HepG2 (cell line): ENCODE measurements around the gene APOL5. TPM values are rescaled to one million over a fixed set of nuclear protein-coding genes. Genes with fewer than 3 reads are reported as not detected.

ENCODE experiments used
- ATAC-seq: fragments of 200-7000 bp; cut with Tn5 transposase; 3 replicates; pipeline ENCODE4 v1.9.1; 2020; ENCODE audit warnings: mild to moderate bottlenecking, moderate library complexity
- BruUV-seq: library from RNA; stranded (reverse); fragments of 400-500 nt; replicated peaks from 2 replicates; lab custom pipeline; 2021; lab: Mats Ljungman, UMichigan
- CTCF ChIA-PET: fragments of 300-600 bp; formaldehyde crosslinking; extraction: SDS; loops from one replicate; lab custom pipeline; 2021; ENCODE audit warnings: low total read pairs, inconsistent platforms, low intra/inter-chr PET ratio; lab: Yijun Ruan, JAX
- POLR2A ChIA-PET: fragments of 350-600 bp; sonication (Branson Sonifier 250); formaldehyde crosslinking; loops from one replicate; lab custom pipeline; 2020; ENCODE audit warnings: antibody characterized with exemption, inconsistent platforms; lab: Yijun Ruan, JAX
- DNase-seq: peaks from one replicate; pipeline ENCODE4 v3.0.0-alpha.2; 2015; ENCODE audit warnings: low spot score
- FAIRE-seq: peaks from 3 replicates; lab custom pipeline; 2011; peaks lifted over from hg19 to GRCh38; lab: Jason Lieb, UNC
- H2AFZ ChIP-seq: one replicate; pipeline ENCODE4 v1.6.1; 2011; ENCODE audit warnings: low read length, inconsistent platforms
- H3K27ac ChIP-seq: fragments of 300-600 bp; 3 replicates; pipeline ENCODE4 v1.8.0; 2011; ENCODE audit warnings: mixed run types, mild to moderate bottlenecking, mixed read lengths, low read length, inconsistent platforms; ENCODE audit not compliant: insufficient read depth; ENCODE audit errors: extremely low read length
- H3K27me3 ChIP-seq, 2 experiments: fragments of 200-600 bp in 1 of 2; 2 replicates in 1 of 2; 3 replicates in 1 of 2; pipeline versions ENCODE4 v1.6.0 to v1.8.0; 2011; ENCODE audit warnings: low read length in 2 of 2, mild to moderate bottlenecking in 2 of 2, moderate library complexity in 2 of 2, inconsistent platforms in 1 of 2; ENCODE audit not compliant: insufficient read depth in 2 of 2, control insufficient read depth in 1 of 2
- H3K36me3 ChIP-seq, 2 experiments: fragments of 200-600 bp in 1 of 2; replicated peaks in 1 of 2; 2 replicates in 1 of 2; 3 replicates in 1 of 2; pipeline versions ENCODE4 v1.5.1 to v1.8.0; 2011; ENCODE audit warnings: low read length in 2 of 2, inconsistent platforms in 1 of 2; ENCODE audit not compliant: insufficient read depth in 2 of 2, control insufficient read depth in 1 of 2
- H3K4me1 ChIP-seq: 2 replicates; pipeline ENCODE4 v1.5.1; 2012; ENCODE audit warnings: low read length, inconsistent platforms; ENCODE audit not compliant: insufficient read depth
- H3K4me2 ChIP-seq: 2 replicates; pipeline ENCODE4 v1.6.0; 2011; ENCODE audit warnings: low read depth, low read length, inconsistent platforms
- H3K4me3 ChIP-seq, 3 experiments: fragments of 200-600 bp in 1 of 3; sonication (generic), shearing (Covaris generic) in 1 of 3; replicated peaks in 1 of 3; 2 replicates each; pipeline ENCODE4 v1.5.1; 2011 to 2016; ENCODE audit warnings: low read length in 3 of 3, inconsistent platforms in 2 of 3, low read depth in 2 of 3, mild to moderate bottlenecking in 2 of 3, control low read depth in 1 of 3, mixed read lengths in 1 of 3; ENCODE audit not compliant: insufficient read depth in 1 of 3
- H3K79me2 ChIP-seq: one replicate; pipeline ENCODE4 v1.6.1; 2011; ENCODE audit warnings: low read length, inconsistent platforms; ENCODE audit not compliant: insufficient read depth
- H3K9ac ChIP-seq: 2 replicates; pipeline ENCODE4 v1.6.0; 2011; ENCODE audit warnings: mild to moderate bottlenecking, low read depth, low read length, inconsistent platforms; ENCODE audit not compliant: insufficient read depth
- H3K9me3 ChIP-seq: 2 replicates; pipeline ENCODE4 v1.5.1; 2012; ENCODE audit warnings: mild to moderate bottlenecking, low read length
- H4K20me1 ChIP-seq: 2 replicates; pipeline ENCODE4 v1.6.0; 2011; ENCODE audit warnings: inconsistent platforms, mild to moderate bottlenecking, low read length, moderate library complexity; ENCODE audit not compliant: insufficient read depth
- ATF1 ChIP-seq: IDR thresholded peaks from 2 replicates; pipeline ENCODE4 v1.6.1; 2016; ENCODE audit warnings: mild to moderate bottlenecking, control low read depth
- KLF13 ChIP-seq: sonication (generic); formaldehyde crosslinking; IDR thresholded peaks from 2 replicates; pipeline ENCODE4 v1.4.0; 2020; ENCODE audit warnings: mild to moderate bottlenecking, missing genetic modification reagents
- MYPOP ChIP-seq: sonication (generic); formaldehyde crosslinking; IDR thresholded peaks from 2 replicates; pipeline ENCODE4 v1.8.1; 2023; ENCODE audit warnings: mild to moderate bottlenecking, moderate library complexity, missing genetic modification reagents
- SATB2 ChIP-seq: sonication (generic); formaldehyde crosslinking; IDR thresholded peaks from 2 replicates; pipeline ENCODE4 v1.5.0; 2020; ENCODE audit warnings: missing genetic modification reagents
- ZFYVE20 ChIP-seq: sonication (generic); formaldehyde crosslinking; IDR thresholded peaks from 2 replicates; pipeline ENCODE4 v1.8.0; 2023; ENCODE audit warnings: low read depth, mild to moderate bottlenecking, moderate library complexity, missing genetic modification reagents, borderline replicate concordance
- ZHX1 ChIP-seq: sonication (generic); formaldehyde crosslinking; IDR thresholded peaks from 2 replicates; pipeline ENCODE4 v1.8.1; 2022; ENCODE audit warnings: low read depth, mild to moderate bottlenecking, missing genetic modification reagents
- ZNF761 ChIP-seq: sonication (generic); formaldehyde crosslinking; conservative IDR thresholded peaks from 2 replicates; pipeline ENCODE4 v1.4.0; 2020; ENCODE audit warnings: mild to moderate bottlenecking, missing genetic modification reagents
- ZNF883 ChIP-seq: sonication (generic); formaldehyde crosslinking; IDR thresholded peaks from 2 replicates; pipeline ENCODE4 v1.5.1; 2020; ENCODE audit warnings: mild to moderate bottlenecking, missing genetic modification reagents; ENCODE audit errors: not compliant biosample characterization
- WGBS: methylation state at CpG from one replicate; pipeline ENCODE4 v1.1.6; 2017; ENCODE audit warnings: low lambda C conversion rate; 5-methylcytosine and 5-hydroxymethylcytosine counted together
- in situ Hi-C: cut with HindIII; loops from 2 replicates; pipeline ENCODE4 v1.10.0; 2017; ENCODE audit warnings: low pct_unique_long_range_greater_than_20kb; ENCODE audit not compliant: extremely low pct_ligation_motif_present
- intact Hi-C: fragments of 100-400 bp; cut with micrococcal nuclease; formaldehyde crosslinking; loops from one replicate; pipeline ENCODE4 v1.10.0; 2022; ENCODE audit not compliant: unreplicated experiment
- polyA plus RNA-seq, 8 experiments: library from polyadenylated mRNA; depleted of rRNA in 3 of 8; stranded (reverse) in 7 of 8; unstranded in 1 of 8; fragments of >200 nt; fragmentation: Illumina TruSeq in 4 of 8; extraction: Trizol in 4 of 8; gene quantifications; 2 replicates each; pipeline versions ENCODE4 v1.2.1 to v1.2.3, GENCODE V29; 2011 to 2016; ENCODE audit warnings: low read depth in 4 of 8, missing spikeins in 1 of 8, mixed read lengths in 1 of 8; ENCODE audit not compliant: insufficient read depth in 1 of 8
- total RNA-seq, 5 experiments: library from RNA; depleted of rRNA; stranded (reverse); fragments of >200 nt; fragmentation: Illumina TruSeq; extraction: Trizol; gene quantifications; 2 replicates each; pipeline ENCODE4 v1.2.3, GENCODE V29; 2016; ENCODE audit warnings: low read depth in 1 of 5

The APOL5 gene
- total and polyA plus RNA-seq, 2 of the 13 experiments (the other 11 are each of a cell fraction or from before 2014, with no cell fraction given) = not detected

- Histone ChIP-seq H3K36me3 (peaks cover 7 to 9% of the 10 kb centered on the region in 2 experiments), H2AFZ (no peak overlapping the region), H3K9me3 (no peaks in the 10 kb centered on the region), H4K20me1 (no peaks in the 10 kb centered on the region), H3K27ac (no peak overlapping the region), H3K9ac (no peak overlapping the region), H3K79me2 (no peaks in the 10 kb centered on the region), H3K4me2 (no peak overlapping the region), H3K4me1 (peaks cover 8% of the 10 kb centered on the region), H3K4me3 (no peak overlapping the region), H3K27me3 (no peaks in the 10 kb centered on the region)
- intact Hi-C loops = no loop called here
- ChIA-PET CTCF (no interaction called here), POLR2A (no interaction called here)
- WGBS = 98% methylated on average over 2 of the region's 2 CpGs
- FAIRE-seq = no peak
- in situ Hi-C loops = no loop called here
- DNase-seq = no peak
- no peak for ATAC-seq
- TF ChIP-seq ATF1 (CRISPR knock-in tag) = no peak
- TF ChIP-seq SATB2 (CRISPR knock-in tag) = no peak
- TF ChIP-seq ZFYVE20 (CRISPR knock-in tag) = no peak
- no peak for TF ChIP-seq ZHX1 (CRISPR knock-in tag)
- TF ChIP-seq ZNF883 = no peak
- TF ChIP-seq ZNF761 (CRISPR knock-in tag) = no peak
- TF ChIP-seq KLF13 (CRISPR knock-in tag) = no peak
- no peak for TF ChIP-seq MYPOP
- BruUV-seq = no TSS peak
Observed at GRCh38 chr22:35754761-35755160, 37.1 kb downstream of the APOL5 start.
